Measurements from ENCODE around the gene GJB3. TPM values are rescaled to one million over a fixed set of nuclear protein-coding genes. Genes with fewer than 3 reads are reported as not detected.

The GJB3 gene
- polyA plus RNA-seq, 1 donor (not counting 4 experiments of a cell fraction or from before 2014, with no cell fraction given), result 133 TPM

- H4K20me1 ChIP-seq (ENCODE audit: control insufficient read depth, extremely low read depth, insufficient read depth, low read length), result no peaks in the 10 kb centered on the region
- FAIRE-seq (no peak), DNase-seq (ENCODE audit: low read depth, low spot score) (no peak)
- no peak within 1 kb of the TSS for H2AFZ ChIP-seq (ENCODE audit: control insufficient read depth, low read length)
- H3K9ac ChIP-seq (ENCODE audit: control insufficient read depth, extremely low read depth, insufficient read depth, low read length), result no peak within 1 kb of the TSS
- H3K4me1 ChIP-seq (ENCODE audit: control insufficient read depth, extremely low read depth, insufficient read depth, low read length), result peaks cover 4% of the 10 kb centered on the region
- no peak within 1 kb of the TSS for H3K4me2 ChIP-seq (ENCODE audit: control insufficient read depth, extremely low read depth, insufficient read depth, low read depth, low read length)
- H3K9me1 ChIP-seq (ENCODE audit: control insufficient read depth, extremely low read depth, insufficient read depth, low read length), result no peaks in the 10 kb centered on the region
- H3K36me3 ChIP-seq (ENCODE audit: control insufficient read depth in 2 of 2, extremely low read depth in 1 of 2, insufficient read depth in 2 of 2, low read length in 2 of 2), result no peaks in the 10 kb centered on the region
- peaks cover 26% of the 10 kb centered on the region for H3K27me3 ChIP-seq (ENCODE audit: control insufficient read depth, extremely low read depth, insufficient read depth, low read length)
- H3K27ac ChIP-seq (ENCODE audit: control insufficient read depth, insufficient read depth, low read length), result no peak within 1 kb of the TSS
- dilution Hi-C loops (cut with MboI; ENCODE audit: extremely low pct_ligation_motif_present, low sequenced_read_pairs), result no loop called here
- no peaks in the 10 kb centered on the region for H3K79me2 ChIP-seq (ENCODE audit: control insufficient read depth, insufficient read depth, low read length)
- peak; percentile 81 for TF ChIP-seq EZH2 (IDR thresholded peaks at IDR 0.05; ENCODE audit: low read length)
- TF ChIP-seq, protein P1, sequence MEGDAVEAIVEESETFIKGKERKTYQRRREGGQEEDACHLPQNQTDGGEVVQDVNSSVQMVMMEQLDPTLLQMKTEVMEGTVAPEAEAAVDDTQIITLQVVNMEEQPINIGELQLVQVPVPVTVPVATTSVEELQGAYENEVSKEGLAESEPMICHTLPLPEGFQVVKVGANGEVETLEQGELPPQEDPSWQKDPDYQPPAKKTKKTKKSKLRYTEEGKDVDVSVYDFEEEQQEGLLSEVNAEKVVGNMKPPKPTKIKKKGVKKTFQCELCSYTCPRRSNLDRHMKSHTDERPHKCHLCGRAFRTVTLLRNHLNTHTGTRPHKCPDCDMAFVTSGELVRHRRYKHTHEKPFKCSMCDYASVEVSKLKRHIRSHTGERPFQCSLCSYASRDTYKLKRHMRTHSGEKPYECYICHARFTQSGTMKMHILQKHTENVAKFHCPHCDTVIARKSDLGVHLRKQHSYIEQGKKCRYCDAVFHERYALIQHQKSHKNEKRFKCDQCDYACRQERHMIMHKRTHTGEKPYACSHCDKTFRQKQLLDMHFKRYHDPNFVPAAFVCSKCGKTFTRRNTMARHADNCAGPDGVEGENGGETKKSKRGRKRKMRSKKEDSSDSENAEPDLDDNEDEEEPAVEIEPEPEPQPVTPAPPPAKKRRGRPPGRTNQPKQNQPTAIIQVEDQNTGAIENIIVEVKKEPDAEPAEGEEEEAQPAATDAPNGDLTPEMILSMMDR (optimal IDR thresholded peaks at IDR 0.05 in 1 of 3, IDR thresholded peaks at IDR 0.05 in 1 of 3, conservative IDR thresholded peaks at IDR 0.05 in 1 of 3; ENCODE audit: extremely low read depth in 1 of 3, insufficient read depth in 2 of 3, low read length in 3 of 3), result no peak
- H3K9me3 ChIP-seq (ENCODE audit: control insufficient read depth, low read depth, low read length), result no peaks in the 10 kb centered on the region
- H3K4me3 ChIP-seq (ENCODE audit: control insufficient read depth in 2 of 3, extremely low read depth in 1 of 3, insufficient read depth in 2 of 3, low read depth in 1 of 3, low read length in 3 of 3), result no peak within 1 kb of the TSS
Measured at GRCh38 chr1:34792868-34793727, 12.1 kb downstream of the GJB3 start, which contains the start of gene GJA4. Gene GJA4, plus strand, starts transcription at chr1:34792999. Its CDS starts 1,215 bp downstream, at chr1:34794214.

DNA sequence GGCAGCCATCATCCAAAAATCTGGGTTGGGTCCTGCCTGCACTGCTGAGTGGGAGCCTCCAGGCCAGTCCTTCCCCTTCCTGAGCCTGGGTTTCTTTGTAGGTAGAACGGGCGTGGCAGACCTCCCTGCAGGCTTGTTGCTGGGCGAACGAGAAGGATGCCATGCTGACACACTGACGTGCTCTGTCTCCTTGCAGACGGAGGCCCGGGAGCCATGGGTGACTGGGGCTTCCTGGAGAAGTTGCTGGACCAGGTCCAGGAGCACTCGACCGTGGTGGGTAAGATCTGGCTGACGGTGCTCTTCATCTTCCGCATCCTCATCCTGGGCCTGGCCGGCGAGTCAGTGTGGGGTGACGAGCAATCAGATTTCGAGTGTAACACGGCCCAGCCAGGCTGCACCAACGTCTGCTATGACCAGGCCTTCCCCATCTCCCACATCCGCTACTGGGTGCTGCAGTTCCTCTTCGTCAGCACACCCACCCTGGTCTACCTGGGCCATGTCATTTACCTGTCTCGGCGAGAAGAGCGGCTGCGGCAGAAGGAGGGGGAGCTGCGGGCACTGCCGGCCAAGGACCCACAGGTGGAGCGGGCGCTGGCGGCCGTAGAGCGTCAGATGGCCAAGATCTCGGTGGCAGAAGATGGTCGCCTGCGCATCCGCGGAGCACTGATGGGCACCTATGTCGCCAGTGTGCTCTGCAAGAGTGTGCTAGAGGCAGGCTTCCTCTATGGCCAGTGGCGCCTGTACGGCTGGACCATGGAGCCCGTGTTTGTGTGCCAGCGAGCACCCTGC is 13.2 kb downstream of the GJB3 start:
- Histone ChIP-seq H3K79me2 (ENCODE audit: control insufficient read depth, insufficient read depth, low read length) (no peaks in the 10 kb centered on the region), H3K4me2 (ENCODE audit: control insufficient read depth, extremely low read depth, insufficient read depth, low read depth, low read length) (no peak overlapping the region), H3K9me3 (ENCODE audit: control insufficient read depth, low read depth, low read length) (no peaks in the 10 kb centered on the region), H3K9ac (ENCODE audit: control insufficient read depth, extremely low read depth, insufficient read depth, low read length) (no peak overlapping the region), H3K27ac (ENCODE audit: control insufficient read depth, insufficient read depth, low read length) (no peak overlapping the region), H2AFZ (ENCODE audit: control insufficient read depth, low read length) (no peak overlapping the region), H3K9me1 (ENCODE audit: control insufficient read depth, extremely low read depth, insufficient read depth, low read length) (no peaks in the 10 kb centered on the region), H3K36me3 (ENCODE audit: control insufficient read depth in 2 of 2, extremely low read depth in 1 of 2, insufficient read depth in 2 of 2, low read length in 2 of 2) (no peaks in the 10 kb centered on the region), H3K27me3 (ENCODE audit: control insufficient read depth, extremely low read depth, insufficient read depth, low read length) (peaks cover 26% of the 10 kb centered on the region), H4K20me1 (ENCODE audit: control insufficient read depth, extremely low read depth, insufficient read depth, low read length) (no peaks in the 10 kb centered on the region), H3K4me3 (ENCODE audit: control insufficient read depth in 2 of 3, extremely low read depth in 1 of 3, insufficient read depth in 2 of 3, low read depth in 1 of 3, low read length in 3 of 3) (no peak overlapping the region), H3K4me1 (ENCODE audit: control insufficient read depth, extremely low read depth, insufficient read depth, low read length) (peaks cover 4% of the 10 kb centered on the region)
- DNase-seq (ENCODE audit: low read depth, low spot score) (no peak), FAIRE-seq (peak; percentile 9)
- dilution Hi-C loops (cut with MboI; ENCODE audit: extremely low pct_ligation_motif_present, low sequenced_read_pairs), result no loop called here
- TF ChIP-seq, protein P1 (optimal IDR thresholded peaks at IDR 0.05 in 1 of 3, IDR thresholded peaks at IDR 0.05 in 1 of 3, conservative IDR thresholded peaks at IDR 0.05 in 1 of 3; ENCODE audit: extremely low read depth in 1 of 3, insufficient read depth in 2 of 3, low read length in 3 of 3), result no peak
- no peak for TF ChIP-seq EZH2 (IDR thresholded peaks at IDR 0.05; ENCODE audit: low read length)

All from keratinocyte (primary cell).